Muscle of back (tissue), 11 donors: ENCODE results near the gene ZNF490. TPM values are rescaled to one million over a fixed set of nuclear protein-coding genes. Genes with fewer than 3 reads are reported as not detected.
"Not testable (repeated sequence)": the region's sequence is repeated elsewhere in the genome, so short reads cannot be mapped to it uniquely, and the experiment has no call there.

ENCODE experiments used
- DNase-seq, 3 donors: peaks; one replicate each; pipeline versions ENCODE4 v3.0.0 to v3.0.0-alpha.2; 2013
- polyA plus RNA-seq, 10 donors: library from polyadenylated mRNA; unstranded; fragments of 120-200 nt; gene quantifications; one replicate each; pipeline ENCODE4 v1.2.1, GENCODE V29; 2013; ENCODE audit not compliant: insufficient read length in 10 of 10

The ZNF490 gene
- polyA plus RNA-seq, 10 donors: 1.5 to 4.6 (median 2.9) TPM

DNA sequence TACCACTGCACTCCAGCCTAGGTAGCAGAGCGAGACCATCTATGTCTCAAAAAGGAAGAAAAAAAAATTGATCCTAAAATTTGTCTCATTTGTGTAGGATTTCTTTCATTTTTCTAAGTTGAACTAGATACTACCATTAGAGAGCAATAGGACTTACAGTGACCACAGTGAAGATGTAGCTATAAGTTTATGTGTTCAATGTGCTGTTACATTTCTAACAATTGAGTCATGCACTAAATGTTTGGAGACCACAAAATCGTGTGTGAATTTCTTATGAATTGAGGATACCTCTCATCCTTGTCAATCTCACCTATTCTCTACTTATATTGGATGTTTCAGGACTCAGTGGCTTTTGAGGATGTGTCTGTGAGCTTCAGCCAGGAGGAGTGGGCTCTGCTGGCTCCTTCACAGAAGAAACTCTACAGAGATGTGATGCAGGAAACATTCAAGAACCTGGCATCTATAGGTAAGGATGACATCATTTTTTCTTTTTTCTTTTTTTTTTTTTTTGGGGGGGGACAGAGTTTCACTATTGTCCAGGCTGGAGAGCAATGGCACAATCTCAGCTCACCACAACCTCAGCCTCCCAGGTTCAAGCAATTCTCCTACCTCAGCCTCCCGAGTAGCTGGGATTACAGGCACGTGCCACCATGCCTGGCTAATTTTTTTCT, 12.9 kb upstream of the ZNF490 start:
- DNase-seq: no peak

DNA sequence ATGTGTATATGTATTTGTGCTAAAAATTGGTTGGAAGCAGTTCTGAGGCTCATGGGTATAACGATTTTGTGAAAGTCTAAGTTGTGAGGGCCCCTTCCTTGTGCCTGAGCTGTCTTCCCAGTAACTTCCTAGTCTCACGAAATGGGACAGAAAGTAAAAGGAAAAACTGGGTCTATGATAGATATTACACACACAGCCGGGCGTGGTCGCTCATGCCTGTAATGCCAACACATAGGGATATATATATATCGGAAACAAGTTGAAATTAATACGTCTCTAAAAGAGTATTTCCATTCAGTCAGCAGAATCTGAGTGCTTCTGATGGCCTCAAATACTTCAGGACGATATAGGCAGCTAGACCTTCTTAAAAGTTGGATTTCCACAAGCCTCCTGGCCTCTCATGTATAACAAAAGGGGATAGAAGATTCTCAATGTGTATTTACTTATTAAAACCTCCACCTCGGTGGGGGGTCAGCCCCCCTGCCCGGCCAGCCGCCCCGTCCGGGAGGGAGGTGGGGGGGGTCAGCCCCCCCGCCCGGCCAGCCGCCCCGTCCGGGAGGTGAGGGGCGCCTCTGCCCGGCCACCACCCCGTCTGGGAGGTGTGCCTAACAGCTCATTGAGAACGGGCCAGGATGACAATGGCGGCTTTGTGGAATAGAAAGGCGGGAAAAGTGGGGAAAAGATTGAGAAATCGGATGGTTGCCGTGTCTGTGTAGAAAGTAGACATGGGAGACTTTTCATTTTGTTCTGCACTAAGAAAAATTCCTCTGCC, 10.8 kb upstream of the ZNF490 start:
- not testable (repeated sequence) for DNase-seq

DNA sequence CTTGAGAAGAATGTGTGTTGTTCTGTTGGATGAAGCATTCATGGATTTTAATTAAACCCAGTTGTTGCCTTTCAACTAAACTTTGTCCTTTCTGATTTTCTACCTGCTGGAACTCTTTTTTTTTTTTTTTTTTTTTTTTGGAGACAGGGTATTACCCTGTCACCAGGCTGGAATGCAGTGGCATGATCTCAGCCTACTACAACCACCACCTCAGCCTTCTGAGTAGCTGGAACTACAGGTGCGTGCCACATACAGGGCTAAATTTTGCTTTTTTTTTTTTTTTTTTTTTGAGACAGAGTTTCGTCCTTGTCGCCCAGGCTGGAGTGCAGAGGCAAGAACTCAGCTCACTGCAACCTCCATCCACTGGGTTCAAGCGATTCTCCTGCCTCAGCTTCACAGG, 7.0 kb upstream of the ZNF490 start:
- DNase-seq: no peak

DNA sequence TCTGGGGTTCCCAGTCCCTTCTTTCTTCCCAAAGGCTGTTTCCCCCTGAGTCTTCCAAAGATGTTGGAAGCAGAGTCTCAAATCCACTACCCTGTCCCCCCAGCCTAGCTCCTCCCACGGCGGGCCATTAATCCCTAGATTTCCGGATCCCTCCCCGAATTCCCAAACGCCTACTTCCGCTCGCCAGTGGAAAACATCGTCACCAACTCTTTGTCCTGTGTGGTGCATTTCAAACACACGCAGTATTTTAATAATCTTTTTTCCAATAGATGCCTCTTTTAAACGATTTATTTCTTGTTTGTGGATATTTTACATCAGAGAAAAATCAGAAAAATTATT, 717 bp upstream of the ZNF490 start:
- peak; percentile 82 to 94 (median 85) for DNase-seq

DNA sequence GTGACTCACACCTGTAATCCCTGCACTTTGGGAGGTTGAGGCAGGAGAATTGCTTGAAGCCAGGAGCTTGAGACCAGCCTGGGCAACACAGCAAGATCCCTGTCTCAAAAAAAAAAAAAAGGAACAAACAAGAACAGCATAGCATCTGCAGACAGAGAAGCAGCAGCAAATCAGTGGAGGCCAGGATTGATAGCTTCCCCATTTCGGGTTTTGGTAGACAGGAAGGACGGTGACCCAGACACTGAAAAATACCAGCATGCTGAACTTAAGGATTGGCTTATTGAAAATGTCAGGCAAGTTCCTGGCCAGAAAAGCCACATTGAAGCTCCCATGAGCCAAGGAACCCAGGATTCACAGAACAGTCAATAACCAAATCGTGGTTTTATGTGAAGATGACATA, 3.0 kb downstream of the ZNF490 start:
- DNase-seq: no peak

DNA sequence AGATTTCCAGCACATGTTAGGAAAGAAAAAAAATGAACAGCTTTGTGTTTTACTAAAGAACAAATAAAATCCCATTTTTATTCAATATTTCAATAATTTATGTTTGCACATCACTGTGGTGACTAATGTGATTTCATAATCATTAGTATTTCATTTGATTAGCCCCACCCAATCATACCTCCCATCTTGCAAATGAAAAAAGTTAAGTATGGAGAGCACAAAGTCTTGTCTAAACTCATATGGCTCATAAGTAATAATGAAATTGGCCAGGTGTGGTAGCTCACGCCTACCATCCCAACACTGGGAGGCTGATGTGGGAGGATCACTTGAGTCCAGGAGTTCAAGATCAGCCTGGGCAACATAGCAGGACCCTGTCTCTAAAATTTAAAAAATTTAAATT, 3.8 kb downstream of the ZNF490 start:
- DNase-seq: no peak

DNA sequence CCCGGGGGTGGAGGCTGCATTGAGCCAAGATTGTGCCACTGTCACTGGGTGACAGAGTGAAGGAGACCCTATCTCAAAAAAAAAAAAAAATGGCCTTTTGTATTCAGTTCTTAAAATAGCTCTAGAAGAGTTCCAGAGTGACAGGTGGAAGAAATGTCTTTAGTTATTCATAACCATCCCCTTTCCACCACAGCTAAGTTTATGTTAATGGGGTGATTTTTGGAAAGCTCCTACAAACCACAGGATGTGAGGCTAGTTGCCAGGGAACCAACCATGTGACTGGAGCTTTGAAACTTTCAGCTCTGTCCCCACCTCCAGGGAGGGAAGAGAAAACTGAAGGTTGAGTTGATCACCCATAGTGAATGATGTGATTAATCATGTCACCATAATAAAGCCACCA, 6.9 kb downstream of the ZNF490 start:
- no peak for DNase-seq

GRCh38 chr19:12597594-12597993, 13.0 kb downstream of the ZNF490 start:
- DNase-seq: no peak

GRCh38 chr19:12596927-12597548, 13.6 kb downstream of the ZNF490 start:
- no peak for DNase-seq

DNA sequence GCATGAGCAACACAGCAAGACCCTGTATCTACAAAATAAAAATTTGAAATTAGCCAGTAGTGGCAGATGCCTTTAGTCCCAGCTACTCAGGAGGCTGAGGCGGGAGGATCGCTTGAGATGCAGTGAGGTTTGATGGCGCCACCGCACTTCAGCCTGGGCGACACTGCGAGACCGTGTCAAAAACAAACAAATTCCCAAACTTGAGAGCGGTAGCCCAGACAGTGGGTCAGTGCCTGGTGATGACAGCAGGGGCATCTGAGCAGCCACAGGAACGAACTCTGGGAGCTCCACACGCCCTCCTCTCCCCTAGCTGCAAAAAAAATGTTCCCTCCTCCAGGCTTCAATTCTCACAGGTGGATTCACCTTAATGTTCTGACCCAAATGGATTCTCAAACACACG, 14.1 kb downstream of the ZNF490 start:
- no peak for DNase-seq

- DNase-seq: no peak
Measured at GRCh38 chr19:12581100-12581499, 29.5 kb downstream of the ZNF490 start.

- peak in 1 of 3 donors; percentile 25 for DNase-seq
Measured at GRCh38 chr19:12580180-12580694, 30.4 kb downstream of the ZNF490 start.

DNA sequence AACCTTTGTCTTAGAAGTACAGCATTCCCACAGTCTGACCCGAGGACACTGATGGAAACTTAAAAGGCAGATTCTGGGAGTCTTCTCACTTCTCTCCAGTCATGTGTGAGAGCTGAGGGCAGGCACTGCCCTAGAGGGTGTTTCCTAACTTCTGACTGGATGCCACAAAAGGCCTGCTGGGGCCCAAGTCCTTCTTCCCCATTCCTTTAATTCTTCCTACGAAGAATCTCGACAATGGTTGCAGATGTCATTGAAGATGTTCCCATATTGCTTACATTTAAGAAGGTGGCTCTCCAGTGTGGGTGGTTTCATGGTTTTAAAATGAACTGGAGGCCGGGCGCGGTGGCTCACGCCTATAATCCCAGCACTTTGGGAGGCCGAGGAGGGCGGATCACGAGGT, 32.0 kb downstream of the ZNF490 start:
- no peak for DNase-seq

DNA sequence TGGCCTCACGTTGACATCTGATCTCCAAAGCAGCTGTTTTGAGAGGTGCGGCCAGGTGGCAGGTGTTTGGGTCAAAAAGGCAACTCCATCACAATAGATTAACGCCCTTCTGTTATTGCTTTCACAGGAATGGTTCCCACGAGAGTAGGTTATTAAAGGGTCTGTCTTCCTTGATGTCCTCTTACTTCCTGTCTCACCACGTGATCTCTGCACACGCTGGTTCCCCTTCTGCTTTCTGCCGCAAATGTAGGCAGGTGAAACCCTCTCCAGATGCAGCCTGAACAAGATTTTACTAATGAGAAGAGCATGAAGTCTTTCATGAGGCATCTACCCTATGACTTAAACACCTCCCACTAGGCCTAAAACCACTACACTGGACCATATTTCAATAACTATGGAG, 36.6 kb downstream of the ZNF490 start:
- no peak for DNase-seq

GRCh38 chr19:12567951-12568350, 42.7 kb downstream of the ZNF490 start:
- DNase-seq: no peak

- not testable (repeated sequence) for DNase-seq
Measured at GRCh38 chr19:12566380-12566779, 44.2 kb downstream of the ZNF490 start.

DNA sequence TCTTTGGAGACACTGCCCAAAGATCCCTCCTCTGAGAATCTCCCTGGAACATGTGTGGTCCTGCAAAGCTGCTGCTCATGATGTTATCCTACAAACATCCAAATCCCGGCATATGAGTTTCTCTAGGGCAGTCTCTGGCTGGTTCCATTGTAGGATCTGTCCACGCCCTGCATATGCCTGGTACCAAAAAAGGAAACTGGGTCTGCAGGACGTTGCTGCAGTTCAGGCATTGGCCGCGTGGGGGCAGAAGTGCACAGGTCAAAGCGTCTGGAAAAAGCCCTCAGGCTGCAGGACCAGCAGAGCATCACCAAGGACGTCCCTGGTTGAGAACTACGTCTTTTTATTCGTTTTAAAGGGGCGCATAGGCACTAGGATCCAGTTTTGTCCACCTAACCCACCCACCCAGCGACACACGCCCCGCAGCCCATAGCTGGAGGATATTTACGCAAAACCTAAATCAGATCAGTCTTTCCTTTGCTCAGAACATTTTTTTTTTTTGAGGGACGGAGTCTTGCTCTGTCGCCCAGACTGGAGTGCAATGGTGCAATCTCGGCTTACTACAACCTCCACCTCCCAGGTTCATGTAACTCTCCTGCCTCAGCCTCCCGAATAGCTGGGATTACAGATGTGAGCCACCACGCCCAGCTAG, 46.5 kb downstream of the ZNF490 start:
- peak; percentile 71 to 88 (median 86) for DNase-seq

DNA sequence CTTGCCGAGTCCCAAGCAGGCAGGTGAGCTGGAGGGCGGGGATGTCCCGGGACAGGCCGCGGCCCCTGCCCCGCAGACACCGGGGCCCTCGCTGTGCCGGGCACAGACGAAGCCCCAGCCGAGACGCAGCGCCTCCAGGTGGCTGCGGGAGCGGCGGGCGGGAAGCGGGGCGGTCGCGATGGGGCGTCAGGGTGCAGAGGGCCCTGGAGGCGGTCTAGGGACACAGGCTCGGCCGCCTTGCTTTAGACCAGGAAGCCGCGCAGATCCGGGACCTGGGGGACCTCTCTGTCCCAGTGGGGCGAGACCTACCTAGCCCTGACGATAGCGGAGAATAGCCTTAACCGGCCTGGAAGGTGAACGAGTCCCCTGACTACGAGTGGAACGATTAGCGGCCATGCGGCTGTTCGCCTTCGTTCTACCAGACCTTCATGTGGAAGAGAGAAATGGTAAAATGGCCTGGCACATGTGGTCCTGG, 55.1 kb downstream of the ZNF490 start:
- DNase-seq: no peak

DNA sequence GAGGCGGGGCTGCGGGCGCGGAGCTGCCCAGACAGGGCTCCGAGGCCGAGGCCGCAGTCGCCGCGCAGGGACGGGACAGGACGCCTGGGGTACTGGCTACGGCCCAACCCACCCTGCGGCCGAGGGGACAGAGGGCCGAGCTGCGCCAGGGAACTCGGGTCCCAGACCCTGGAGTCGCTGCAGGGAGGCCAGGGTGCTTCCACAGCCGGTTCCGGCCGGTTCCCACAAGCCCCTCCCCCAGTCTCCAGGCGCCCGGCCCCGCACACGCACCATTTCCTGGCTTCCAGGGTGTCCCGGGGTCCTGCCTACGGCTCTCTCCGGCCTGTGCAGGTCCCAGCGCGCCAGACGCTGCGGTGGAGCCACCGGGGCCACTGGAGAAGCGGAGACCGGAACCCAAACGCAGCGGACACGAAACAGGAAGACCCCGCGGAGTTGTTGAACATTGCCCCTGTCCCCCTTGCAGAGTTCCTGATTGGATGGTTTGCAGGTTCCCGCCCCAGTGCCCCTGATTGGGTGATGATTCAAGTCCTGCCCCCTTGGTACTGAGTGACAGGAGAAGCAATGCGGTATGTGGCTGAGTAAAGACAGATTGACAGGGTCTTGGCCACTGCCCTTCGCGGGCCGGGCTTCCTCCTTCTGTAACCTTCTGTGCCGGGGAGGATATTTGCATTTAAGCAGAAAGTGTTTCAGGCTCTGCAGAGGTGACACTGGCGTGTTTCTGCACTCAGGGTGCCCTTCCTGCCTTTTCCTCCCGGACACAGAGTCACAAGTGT, 59.4 kb downstream of the ZNF490 start, which contains the start of gene ZNF564:
ZNF564 (minus strand) TSS at position 423 of the 773 bp plus-strand sequence; CDS start at position 273, 150 bp downstream.
- DNase-seq: peak; percentile 98 to 100 (median 99)

DNA sequence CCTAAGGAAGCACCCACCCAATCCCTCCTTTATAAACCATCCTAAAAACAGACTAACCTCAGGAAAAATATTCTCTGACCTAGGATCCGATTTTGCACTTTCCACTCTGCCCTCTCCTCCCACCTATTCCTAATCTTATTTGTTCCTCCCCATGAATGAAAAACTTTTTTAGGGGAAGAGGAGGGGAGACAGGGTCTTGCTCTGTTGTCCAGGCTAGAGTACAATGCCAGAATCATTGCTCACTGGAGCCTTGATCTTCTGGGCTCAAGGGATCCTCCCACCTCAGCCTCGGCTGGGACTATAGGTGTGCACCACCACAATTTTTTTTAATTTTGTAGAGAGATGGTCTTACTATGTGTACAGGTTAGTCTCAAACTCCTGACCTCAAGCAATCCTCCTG, 63.7 kb downstream of the ZNF490 start:
- no peak for DNase-seq

- DNase-seq: no peak
Measured at GRCh38 chr19:12546068-12546467, 64.5 kb downstream of the ZNF490 start.
